Parathyroid adenoma (tissue), 2 donors: Measurements from ENCODE around the gene ASL.
A peak's percentile ranks its signal among the peaks of the same experiment; 100 is the strongest.
"Not testable (repeated sequence)": the region's sequence is repeated elsewhere in the genome, so short reads cannot be mapped to it uniquely, and the experiment has no call there.

Experiments
- H2AFZ ChIP-seq: fragments of 300-600 bp; sonication (generic); one replicate; pipeline ENCODE4 v1.7.0; 2017; ENCODE audit warnings: antibody characterized with exemption, mild to moderate bottlenecking
- H3K27ac ChIP-seq: fragments of 300-600 bp; sonication (generic); one replicate; pipeline ENCODE4 v1.7.0; 2017
- H3K27me3 ChIP-seq: fragments of 300-600 bp; sonication (generic); one replicate; pipeline ENCODE4 v1.7.0; 2017; ENCODE audit warnings: low read length; ENCODE audit not compliant: control insufficient read depth, insufficient read depth
- H3K36me3 ChIP-seq: fragments of 300-600 bp; sonication (generic); one replicate; pipeline ENCODE4 v1.7.0; 2017; ENCODE audit warnings: low read length; ENCODE audit not compliant: control insufficient read depth, insufficient read depth
- H3K4me1 ChIP-seq: fragments of 300-600 bp; sonication (generic); one replicate; pipeline ENCODE4 v1.7.0; 2017; ENCODE audit warnings: control low read depth
- H3K4me2 ChIP-seq: fragments of 300-600 bp; sonication (generic); one replicate; pipeline ENCODE4 v1.7.0; 2017; ENCODE audit warnings: low read length
- H3K4me3 ChIP-seq: fragments of 300-600 bp; sonication (generic); one replicate; pipeline ENCODE4 v1.7.0; 2017; ENCODE audit warnings: low read depth, low read length
- H3K79me2 ChIP-seq: fragments of 300-600 bp; sonication (generic); one replicate; pipeline ENCODE4 v1.7.0; 2017; ENCODE audit warnings: control low read depth
- H3K9ac ChIP-seq: fragments of 300-600 bp; sonication (generic); one replicate; pipeline ENCODE4 v1.7.0; 2017; ENCODE audit warnings: mild to moderate bottlenecking
- H3K9me3 ChIP-seq: fragments of 300-600 bp; sonication (generic); one replicate; pipeline ENCODE4 v1.7.0; 2017; ENCODE audit warnings: low read length; ENCODE audit not compliant: control insufficient read depth
- TF ChIP-seq, protein P1 (sequence below): fragments of 300-600 bp; sonication (generic); IDR thresholded peaks from one replicate; pipeline ENCODE4 v1.7.0; 2017; ENCODE audit warnings: antibody characterized with exemption, mild to moderate bottlenecking
- donor health status: primary hyperparathyroidism.

The ASL gene

DNA sequence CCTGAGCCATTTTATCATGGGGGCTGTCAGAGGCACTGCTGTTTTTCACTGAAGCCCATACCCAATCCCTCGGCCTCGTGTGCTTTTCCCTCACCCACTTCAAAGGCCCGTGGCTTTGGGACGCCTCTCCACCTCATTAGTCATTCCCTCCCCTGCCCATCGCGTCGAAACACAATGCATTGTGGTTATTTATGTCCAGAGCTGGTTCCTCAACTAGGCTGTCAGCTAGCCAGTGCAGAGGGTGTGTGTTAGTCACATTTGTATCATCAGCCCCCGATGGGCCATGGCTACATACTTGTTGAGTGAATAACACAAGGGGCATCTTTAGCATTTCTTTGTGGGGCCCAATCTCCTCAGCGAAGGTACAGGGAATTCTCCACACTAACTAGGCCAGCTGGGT is 35.2 kb downstream of the ASL start:
- TF ChIP-seq, protein P1, sequence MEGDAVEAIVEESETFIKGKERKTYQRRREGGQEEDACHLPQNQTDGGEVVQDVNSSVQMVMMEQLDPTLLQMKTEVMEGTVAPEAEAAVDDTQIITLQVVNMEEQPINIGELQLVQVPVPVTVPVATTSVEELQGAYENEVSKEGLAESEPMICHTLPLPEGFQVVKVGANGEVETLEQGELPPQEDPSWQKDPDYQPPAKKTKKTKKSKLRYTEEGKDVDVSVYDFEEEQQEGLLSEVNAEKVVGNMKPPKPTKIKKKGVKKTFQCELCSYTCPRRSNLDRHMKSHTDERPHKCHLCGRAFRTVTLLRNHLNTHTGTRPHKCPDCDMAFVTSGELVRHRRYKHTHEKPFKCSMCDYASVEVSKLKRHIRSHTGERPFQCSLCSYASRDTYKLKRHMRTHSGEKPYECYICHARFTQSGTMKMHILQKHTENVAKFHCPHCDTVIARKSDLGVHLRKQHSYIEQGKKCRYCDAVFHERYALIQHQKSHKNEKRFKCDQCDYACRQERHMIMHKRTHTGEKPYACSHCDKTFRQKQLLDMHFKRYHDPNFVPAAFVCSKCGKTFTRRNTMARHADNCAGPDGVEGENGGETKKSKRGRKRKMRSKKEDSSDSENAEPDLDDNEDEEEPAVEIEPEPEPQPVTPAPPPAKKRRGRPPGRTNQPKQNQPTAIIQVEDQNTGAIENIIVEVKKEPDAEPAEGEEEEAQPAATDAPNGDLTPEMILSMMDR, result no peak
- Histone ChIP-seq H3K4me3 (no peak overlapping the region), H3K9ac (no peak overlapping the region), H3K27me3 (no peaks in the 10 kb centered on the region), H3K9me3 (no peaks in the 10 kb centered on the region), H3K36me3 (no peaks in the 10 kb centered on the region), H2AFZ (no peak overlapping the region), H3K79me2 (peaks cover 8% of the 10 kb centered on the region), H3K4me2 (no peak overlapping the region), H3K4me1 (no peaks in the 10 kb centered on the region), H3K27ac (no peak overlapping the region)

DNA sequence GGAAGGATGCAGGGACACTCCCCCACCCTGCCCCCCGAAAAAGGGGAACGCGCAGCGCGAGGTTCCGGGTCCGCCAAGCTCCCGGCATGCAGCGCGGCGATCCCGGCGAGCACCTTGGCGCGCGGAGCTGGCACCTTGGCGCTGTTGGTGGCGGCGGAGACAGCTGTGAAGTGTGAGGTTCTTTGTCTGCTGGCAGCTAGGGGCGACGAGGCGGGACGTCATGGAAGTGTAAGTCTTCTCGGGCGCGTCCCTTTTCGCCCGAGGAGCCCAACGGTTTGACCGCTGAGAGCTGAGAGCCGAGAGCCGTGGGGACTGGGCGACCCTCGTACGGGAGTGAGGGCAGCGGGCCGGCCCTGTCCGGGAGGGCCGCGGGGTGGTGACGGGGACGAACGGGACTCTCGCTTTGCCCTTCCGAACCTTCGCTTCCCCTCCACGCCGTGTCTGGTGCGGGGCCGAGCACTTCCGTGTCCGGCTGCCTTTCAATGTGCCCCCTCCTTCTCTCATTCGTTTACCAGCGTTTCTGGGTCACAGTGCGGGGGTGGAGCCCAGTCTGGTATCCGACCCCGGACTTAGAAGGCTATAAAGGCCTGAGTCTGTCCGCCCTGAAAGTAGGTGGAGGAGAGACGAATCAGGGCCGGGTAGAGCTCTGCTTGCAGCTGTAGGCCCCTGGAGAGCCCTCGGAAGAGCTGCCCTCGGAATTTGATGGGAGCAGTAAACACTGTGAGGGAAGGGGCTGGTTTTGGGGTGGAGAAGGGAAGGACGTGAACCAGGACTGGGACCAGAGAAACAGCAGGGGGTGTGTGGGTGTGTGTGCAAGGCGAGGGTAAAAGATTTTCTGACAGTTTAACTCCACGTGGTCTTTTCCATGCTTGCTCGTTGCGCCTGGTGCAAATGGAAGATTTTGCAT is 39.4 kb downstream of the ASL start, which contains the start of gene CRCP:
Gene CRCP (plus strand): TSS at position 105 of the 907 bp plus-strand sequence. CDS start 116 bp downstream, at position 221.
- Histone ChIP-seq H3K36me3 (no peaks in the 10 kb centered on the region), H3K27me3 (no peaks in the 10 kb centered on the region), H3K79me2 (peaks cover 25% of the 10 kb centered on the region), H3K4me2 (peak within 1 kb of the TSS; percentile 90), H2AFZ (peak within 1 kb of the TSS; percentile 98), H3K9ac (peak within 1 kb of the TSS; percentile 78), H3K9me3 (no peaks in the 10 kb centered on the region), H3K4me1 (no peaks in the 10 kb centered on the region), H3K4me3 (peak within 1 kb of the TSS; percentile 90), H3K27ac (peak within 1 kb of the TSS; percentile 90)
- TF ChIP-seq, protein P1, result no peak

DNA sequence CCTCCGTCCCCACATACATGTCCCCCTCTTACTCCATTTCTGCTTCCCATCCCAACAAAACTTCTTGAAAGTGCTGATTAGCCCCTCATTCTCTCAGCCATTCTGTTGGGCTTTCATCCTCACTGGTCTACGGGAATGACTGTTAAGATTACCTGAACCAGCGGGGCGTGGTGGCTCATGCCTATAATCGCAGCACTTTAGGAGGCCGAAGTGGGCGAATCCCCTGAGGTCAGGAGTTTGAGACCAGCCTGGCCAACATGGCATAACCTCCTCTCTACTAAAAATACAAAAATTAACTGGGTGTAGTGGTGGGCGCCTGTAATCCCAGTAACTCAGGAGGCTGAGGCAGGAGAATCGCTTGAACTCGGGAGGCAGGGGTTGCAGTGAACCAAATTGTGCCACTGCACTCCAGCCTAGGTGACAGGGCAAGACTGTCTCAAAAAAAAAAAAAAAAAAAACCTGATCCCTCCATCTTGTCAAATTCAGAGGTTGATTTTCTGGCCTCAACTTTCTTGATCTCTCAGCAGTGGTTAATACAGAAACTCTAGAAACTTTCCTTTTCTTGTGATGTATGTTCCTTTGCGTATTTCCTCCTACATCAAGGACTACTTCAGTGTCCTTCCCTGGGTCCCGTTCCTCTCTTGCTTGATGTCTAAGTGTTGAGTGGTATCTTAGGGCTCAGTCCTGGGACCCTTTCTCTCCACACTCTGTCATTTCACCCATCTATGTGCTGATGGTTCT is 41.2 kb downstream of the ASL start:
- not testable (repeated sequence) for H3K4me2 ChIP-seq, H3K27ac ChIP-seq, H3K4me3 ChIP-seq, H2AFZ ChIP-seq, H3K27me3 ChIP-seq, H3K9me3 ChIP-seq, H3K4me1 ChIP-seq, H3K36me3 ChIP-seq, H3K9ac ChIP-seq
- H3K79me2 ChIP-seq, result peaks cover 32% of the 10 kb centered on the region

DNA sequence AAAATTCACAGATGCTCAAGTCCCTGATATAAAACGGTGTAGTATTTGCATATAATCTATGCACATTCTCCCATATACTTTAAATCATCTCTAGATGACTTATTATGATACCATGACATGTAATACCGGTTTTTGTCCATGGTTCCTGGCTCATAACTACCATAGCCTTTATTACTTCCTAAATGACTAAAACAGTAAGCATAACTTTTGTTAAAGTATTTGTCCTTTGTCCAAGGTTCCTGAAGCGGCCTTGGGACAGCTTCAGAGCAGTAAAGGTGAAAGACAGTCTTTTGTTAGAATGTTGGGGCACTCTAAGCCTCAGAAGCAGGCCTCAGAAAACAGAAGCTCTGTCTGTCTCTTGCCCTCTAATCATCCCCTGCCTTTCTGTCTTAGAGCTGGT is 43.0 kb downstream of the ASL start:
- Histone ChIP-seq H3K27me3 (no peaks in the 10 kb centered on the region), H3K79me2 (peaks cover 36% of the 10 kb centered on the region), H3K9ac (no peak overlapping the region), H3K9me3 (no peaks in the 10 kb centered on the region), H3K4me1 (no peaks in the 10 kb centered on the region), H3K36me3 (no peaks in the 10 kb centered on the region), H3K4me3 (no peak overlapping the region), H3K4me2 (no peak overlapping the region), H3K27ac (no peak overlapping the region), H2AFZ (no peak overlapping the region)
- TF ChIP-seq, protein P1, result no peak

DNA sequence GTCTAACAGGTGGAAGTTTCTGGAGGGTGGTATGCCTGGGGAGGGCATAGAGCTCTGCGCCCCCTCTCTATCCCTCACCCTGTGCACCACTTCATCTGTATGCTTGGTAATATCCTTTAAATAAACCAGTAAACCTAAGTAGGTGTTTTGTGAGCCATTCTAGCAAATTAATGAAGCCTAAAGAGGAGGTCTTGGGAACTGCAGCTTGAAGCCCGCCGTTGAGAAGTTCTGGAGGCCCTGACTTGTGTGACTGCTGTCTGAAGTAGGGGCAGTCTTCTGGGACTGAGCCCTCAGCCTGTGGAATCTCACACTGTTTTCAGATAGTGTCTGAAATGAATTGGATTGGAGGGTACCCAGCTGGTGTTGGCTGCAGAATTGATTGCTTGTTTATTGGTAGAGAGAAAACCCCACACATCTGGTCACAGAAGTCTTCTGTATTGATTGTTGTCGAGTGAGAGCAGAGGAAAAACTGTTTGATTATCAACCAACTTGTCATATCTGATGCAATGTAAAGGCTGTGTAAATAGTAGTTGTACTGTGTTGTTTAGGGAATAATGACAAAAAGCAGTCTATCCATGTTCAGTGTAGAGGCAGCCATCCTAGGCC is 43.7 kb downstream of the ASL start:
- no peak overlapping the region for H3K4me2 ChIP-seq
- TF ChIP-seq, protein P1, result no peak
- no peaks in the 10 kb centered on the region for H3K27me3 ChIP-seq
- H3K9ac ChIP-seq, result no peak overlapping the region
- H3K4me3 ChIP-seq, result no peak overlapping the region
- H3K36me3 ChIP-seq, result no peaks in the 10 kb centered on the region
- H3K79me2 ChIP-seq, result peaks cover 30% of the 10 kb centered on the region
- H3K4me1 ChIP-seq, result no peaks in the 10 kb centered on the region
- no peak overlapping the region for H2AFZ ChIP-seq
- no peaks in the 10 kb centered on the region for H3K9me3 ChIP-seq
- H3K27ac ChIP-seq, result no peak overlapping the region
